GM18861 (cell line): Measurements from ENCODE around the gene HTR1D.
A peak's percentile ranks its signal among the peaks of the same experiment; 100 is the strongest.

Experiments
- ATAC-seq: cut with Tn5 transposase; IDR thresholded peaks from one replicate; pipeline ENCODE4 v1.9.1; 2021; ENCODE audit not compliant: unreplicated experiment

HTR1D gene

DNA sequence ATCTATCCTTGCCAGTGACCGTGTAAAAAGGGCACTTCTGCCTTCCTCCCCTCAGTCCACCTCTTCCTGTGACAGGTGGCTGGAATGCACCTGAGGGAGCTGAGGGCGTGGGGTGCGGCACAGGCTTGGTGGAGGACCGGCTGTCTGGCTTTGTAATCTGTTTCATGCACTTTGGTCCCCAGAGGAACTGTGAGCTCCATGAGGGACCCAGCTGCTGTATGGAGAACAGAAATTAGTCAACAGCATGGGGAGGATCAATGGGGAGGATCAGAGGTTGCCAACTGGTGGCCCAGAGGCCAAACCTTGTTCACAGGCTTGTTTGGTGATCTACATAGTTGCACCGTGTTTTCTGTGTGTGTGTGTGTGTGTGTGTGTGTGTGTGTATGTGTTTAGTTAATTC lies 29.7 kb downstream of the HTR1D start:
- no peak for ATAC-seq

- no peak for ATAC-seq
Observed at GRCh38 chr1:23185381-23185780, 31.9 kb downstream of the HTR1D start.

DNA sequence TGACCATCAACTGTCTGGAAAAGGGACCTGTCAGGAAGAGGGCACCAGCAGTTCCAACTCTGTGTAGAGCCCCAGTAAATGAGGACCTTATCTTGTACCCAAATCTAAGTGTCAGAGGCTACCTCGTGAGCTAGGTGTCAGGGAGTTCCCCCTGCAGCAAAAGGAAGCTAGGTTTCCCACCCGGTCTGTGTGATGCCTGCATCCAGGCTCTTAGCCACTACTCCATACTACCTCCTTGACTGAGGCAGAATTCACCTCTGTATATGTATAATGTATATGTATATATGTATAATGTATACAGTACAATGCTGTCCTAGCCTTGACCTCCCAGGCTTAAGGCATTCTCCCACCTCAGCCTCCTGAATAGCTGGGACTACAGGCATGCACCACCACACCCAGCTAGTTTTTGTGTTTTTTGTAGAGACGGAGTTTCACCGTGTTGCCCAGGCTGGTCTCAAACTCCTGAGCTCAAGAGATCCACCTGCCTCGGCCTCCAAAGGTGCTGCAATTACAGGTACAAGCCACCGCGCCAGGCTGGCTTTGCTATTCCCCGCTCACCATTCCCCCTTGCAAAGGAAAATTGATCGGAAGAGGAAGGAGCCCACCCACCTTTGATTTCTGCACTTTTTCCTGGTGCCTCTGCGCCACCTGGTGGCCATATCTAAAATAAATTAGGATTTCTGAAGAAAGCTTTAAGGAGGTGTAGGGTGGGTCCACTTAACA lies 32.9 kb downstream of the HTR1D start:
- no peak for ATAC-seq

DNA sequence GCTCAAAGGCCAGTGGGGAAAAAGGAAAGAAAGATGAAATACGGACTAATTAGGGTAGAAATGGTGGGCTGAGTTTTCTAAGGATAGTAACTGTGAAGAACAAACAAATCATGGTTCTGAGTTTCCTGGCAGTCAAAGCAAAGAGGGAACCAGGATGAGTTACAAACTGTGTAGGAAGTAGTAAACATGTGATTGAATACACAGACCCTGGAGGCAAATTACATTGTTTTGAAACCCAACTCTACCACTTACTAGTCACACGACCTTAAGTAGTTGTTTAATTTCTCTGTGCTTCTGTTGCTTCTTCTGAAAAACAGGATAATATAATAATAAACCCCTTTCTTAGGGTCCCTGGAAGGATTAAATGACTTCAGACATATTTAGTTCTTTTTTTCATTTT lies 37.4 kb downstream of the HTR1D start:
- ATAC-seq, result no peak

DNA sequence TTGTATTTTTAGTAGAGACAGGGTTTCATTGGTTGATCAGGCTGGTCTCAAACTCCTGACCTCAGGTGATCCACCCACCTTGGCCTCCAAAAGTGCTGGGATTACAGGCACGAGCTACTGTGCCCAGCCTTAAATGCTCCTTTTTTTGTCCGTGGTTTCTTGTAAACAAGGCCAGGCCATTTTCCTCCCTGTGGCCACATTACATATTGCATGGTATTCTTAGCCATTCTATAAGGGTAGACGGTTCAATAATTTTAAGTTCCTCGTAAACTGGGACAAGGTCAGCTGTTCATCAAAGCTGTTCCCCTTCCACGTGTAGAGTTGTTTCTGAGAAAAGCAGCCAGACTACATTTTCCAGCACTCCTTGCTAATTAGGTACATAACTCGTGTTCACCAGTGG lies 38.4 kb downstream of the HTR1D start:
- ATAC-seq, result no peak

GRCh38 chr1:23178414-23178813 lies 38.9 kb downstream of the HTR1D start:
- ATAC-seq, result no peak

GRCh38 chr1:23177438-23178380 lies 39.6 kb downstream of the HTR1D start:
- ATAC-seq, result peak; percentile 83

DNA sequence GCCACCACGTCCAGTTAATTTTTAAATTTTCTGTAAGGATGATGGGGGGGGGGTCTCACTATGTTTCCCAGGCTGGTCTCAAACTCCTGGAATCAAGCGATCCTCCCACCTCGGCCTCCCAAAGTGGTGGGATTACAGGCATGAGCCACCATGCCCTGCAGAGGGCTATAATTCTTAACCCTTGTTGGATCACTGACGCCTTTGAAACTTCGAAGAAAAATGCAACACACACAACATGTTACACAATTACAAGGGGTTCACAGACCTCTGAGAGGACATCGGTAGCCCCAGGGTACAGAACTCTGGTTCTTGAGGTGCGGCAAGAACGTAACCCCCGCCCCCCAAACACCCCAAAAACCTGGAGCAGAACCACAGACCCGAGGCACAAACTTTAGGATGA lies 40.3 kb downstream of the HTR1D start:
- ATAC-seq, result no peak

- no peak for ATAC-seq
Observed at GRCh38 chr1:23174426-23175110, 42.7 kb downstream of the HTR1D start.

GRCh38 chr1:23171181-23171755 lies 46.0 kb downstream of the HTR1D start:
- no peak for ATAC-seq

DNA sequence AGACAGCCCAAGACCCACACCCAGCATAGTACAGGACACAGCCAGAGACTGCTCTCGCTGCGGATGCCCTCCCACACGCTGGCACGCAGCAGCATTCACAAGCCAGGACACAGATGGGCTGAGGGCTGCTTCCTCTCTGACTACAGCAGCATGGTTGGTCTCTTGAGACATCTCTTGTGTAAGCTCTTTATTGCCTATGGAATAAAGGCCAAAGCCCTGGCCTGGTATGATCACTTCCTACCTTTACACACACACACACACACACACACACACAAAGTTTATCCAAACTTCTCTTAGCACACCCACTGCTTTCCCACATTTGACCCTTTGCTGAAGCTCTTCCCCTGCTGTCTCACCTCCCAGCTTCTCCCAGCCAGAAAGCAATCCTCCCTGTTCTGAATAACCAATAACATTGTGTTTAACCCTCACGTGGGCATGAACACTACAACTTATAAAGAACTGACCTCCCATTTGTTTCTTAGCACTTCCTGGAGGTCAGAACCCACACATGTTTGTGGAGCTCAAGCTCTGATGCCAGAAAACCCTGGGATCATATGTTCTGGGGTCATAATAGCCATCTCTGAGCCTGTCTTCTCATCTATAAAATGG lies 47.5 kb downstream of the HTR1D start:
- peak; percentile 43 for ATAC-seq

DNA sequence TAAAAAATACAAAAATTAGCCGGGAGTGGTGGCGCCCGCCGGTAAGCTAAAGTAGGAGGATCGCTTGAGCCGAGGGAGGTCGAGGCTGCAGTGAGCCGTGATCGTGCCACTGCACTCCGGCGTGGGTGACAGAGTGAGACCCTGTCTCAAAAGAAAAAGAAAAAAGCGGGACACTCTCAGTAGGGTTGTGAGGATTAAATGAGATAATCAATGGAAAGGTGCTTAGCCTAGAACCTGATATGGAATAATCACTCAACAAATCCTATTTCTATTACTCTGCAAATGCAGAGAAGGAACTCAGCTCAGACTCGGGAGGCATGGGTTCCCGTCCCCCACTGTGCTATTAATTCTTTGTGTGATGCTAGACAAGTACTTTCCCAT lies 48.1 kb downstream of the HTR1D start:
- ATAC-seq, result no peak

DNA sequence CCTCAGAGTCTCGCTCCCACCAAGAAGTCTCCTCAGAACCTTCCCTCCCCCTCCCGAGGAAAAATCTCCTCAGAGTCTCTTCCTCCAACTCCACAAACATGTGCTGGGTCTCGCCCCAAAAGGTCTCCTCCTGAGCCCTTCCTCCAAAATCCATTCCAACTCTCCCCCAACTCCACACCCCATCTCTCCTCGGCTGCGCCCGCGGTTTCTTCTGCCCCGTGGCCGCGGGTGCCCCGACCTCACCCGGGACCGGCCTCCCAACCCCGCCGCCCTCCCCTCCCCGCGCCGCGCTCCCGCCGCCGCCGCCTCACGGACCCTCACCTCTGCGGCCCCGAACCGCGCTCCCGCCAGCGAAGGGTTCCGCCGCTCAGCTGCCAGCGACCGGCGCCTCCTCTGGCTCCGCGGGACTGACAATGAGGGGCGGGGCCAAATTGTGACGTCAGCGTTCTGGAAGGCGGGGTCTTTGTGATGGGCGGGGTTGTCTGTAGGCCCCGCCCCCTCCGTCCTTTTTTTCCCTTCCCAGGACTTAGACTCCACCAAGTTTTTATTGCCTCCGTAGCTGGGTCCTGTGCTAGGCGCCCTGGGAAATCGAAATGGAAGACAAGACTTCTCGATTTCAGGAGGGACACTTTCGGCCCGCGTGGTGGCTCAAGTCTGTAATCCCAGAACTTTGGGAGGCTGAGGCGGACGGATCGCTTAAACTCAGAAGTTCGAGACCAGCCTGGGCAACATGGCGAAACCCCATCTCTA lies 48.7 kb downstream of the HTR1D start, which contains the start of gene LUZP1:
Gene LUZP1, minus strand, starts transcription at position 412 of the 750 bp plus-strand sequence.
- no peak for ATAC-seq

- no peak for ATAC-seq
Observed at GRCh38 chr1:23168079-23168444, 49.2 kb downstream of the HTR1D start.

DNA sequence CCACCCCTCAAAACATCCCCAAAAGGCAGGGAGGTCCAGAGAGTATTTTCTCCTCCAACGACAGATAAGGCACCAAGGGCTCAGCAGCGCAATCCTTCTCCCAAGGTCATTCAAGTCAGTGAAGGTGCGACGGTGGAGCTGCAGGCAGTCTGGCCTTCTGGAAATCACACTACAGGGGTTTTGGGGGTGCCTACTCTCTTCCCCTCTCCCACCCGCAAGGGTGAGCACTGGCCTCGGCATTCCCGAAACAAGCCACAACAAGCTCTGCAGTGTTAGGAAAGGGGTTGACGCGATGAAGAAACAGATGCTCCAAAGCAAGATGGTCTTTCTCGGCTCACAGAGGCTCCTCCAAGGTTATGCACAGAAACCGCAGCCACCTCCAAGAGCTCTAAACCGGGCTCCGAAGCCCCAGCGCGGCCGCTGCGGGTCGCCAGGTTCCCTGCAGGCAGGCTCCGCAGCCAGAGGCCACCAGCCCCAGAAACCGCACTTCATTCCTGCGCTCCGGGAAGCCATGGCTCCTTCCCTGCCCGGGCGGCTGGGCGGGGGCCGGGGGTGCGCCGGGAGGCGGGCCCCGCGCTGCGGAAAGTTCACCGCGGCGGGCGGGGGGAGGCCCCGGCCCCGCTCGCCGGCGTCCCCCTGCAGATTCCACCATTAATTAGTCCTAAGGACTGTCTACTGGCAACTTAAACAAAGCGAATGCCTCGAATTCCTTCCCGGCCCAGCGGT lies 49.8 kb downstream of the HTR1D start:
- no peak for ATAC-seq

DNA sequence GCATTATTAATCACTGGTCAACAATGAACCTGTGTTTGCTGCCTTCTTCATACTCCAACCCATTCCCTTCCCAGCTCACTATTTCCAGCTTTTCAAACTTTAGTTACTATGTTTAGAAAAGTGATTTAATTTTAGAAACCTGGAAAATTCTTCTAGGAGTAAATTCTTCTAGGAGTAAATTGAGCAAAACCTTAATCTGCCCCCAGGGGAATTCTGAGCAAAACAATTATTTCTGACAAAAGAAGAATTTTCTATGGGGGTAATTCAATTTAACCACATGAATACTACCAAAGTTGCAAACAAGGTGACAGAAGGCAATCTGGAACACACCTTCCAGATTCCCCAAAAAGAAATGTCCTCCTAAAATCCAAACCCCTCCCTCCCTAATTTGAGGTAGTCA lies 50.4 kb downstream of the HTR1D start:
- no peak for ATAC-seq

DNA sequence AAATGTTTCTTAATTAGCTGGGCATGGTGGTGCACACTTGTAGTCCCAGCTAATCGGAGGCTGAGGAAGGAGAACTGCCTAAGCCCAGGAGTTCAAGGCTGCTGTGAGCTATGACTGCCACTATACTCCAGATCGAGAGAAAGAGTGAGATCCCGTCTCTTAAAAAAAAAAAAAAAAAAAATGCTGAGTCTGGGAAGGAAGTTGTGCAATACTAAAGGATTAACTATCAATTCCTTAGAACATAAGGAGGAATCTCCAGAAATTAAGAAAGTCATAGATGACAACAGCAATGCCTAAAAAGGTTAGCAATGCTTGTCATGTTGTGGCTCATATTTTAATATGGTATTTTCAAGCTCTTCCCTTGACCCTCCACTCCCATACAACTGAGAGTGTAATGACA lies 53.9 kb downstream of the HTR1D start:
- ATAC-seq, result no peak

DNA sequence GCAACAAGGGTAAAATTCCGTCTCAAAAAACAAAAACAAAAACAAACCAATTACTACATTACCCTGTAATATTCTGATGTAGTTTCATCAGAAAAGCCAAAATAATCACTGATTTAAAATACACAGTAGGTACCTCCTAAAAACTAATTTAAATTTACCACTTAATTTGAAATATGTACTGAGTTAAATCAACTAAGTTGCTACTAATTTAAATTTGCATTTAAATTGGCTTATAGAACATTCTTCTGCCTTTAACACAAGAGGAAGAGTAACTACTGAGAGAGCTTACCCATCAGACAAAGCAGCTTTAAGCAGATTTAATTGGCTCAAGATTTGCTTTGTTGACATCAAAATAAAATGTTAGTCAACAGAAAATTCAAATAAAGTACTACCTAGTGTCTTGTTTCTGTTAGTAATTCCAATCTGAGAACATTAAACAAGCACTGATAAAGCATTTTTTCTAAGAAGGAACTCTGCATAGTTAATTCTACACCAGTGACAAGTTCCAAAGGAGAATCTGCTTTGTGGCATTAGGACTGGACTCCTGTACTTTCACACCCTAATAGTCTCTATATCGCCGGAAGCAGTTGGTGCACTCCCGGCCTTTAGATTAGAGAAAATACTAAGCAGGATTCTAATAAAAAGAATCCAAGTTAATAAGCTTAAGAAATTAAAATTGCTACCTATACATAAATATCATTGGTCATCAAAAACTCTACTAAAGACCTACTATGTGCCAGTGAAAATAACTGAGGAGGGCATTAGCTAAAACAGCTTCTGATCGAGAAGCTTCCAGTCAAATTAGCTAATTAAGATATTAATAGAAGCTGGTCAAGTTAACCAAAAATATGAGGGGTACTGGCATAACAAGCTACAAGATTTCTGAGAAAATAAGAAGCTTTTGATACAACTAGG lies 57.1 kb downstream of the HTR1D start:
- ATAC-seq, result no peak
